A549 treated with dexamethasone at 1 μM for 4 hours (cell line): Measurements from ENCODE around the gene DPM2. TPM values are rescaled to one million over a fixed set of nuclear protein-coding genes. Genes with fewer than 3 reads are reported as not detected.

Experiments
- total RNA-seq: library from RNA; stranded (reverse); fragments of 200-300 nt; extraction: Qiagen RNA extraction; gene quantifications from 5 replicates; pipeline ENCODE4 v1.2.3, GENCODE V29; 2022

The DPM2 gene, protein sequence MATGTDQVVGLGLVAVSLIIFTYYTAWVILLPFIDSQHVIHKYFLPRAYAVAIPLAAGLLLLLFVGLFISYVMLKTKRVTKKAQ
- total RNA-seq: 35.5 to 42.3 TPM (median 41.1 TPM) in 5 replicates

DNA sequence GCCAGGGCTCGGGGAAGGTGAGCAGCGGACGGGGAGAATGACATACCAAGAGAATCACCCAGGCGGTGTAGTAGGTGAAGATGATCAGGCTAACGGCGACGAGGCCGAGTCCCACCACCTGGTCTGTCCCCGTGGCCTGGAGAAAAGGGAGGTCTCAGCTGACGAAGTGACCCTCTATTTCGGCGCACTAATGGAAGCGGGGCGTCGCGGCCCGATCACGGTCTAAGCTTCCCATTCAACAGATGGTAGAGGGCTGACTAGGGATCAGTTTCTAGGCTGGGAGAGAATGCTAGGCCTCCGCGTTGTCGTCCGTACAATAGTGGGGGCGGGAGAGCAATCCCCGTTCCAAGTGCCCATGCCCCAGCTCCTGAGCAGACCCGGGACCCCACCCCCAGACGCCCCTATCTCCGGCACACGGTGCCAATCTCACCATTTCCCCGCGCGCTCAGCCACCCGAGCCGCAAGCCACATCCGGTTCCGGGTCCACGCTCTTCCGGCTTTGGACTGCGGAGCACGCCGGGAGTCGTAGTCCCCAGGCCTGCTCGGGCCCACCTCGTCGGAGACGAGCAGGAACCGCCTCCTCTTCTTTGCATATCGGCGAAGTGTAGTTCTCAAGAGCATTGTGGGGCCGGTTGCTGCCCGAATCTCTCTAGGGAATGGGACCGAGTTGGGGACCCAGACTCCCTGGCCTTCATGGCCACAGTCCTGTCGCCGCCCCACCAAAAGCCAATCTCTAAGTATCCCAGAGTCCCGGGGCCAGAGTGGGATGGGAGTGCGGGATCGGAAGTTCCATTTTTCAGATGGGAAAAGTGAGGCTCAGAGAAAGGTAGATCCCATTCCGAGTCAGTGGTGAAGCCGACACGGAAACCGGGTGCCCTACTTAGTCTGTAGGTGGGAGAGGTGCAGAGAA lies at the start of gene DPM2:
TSS of gene DPM2 (minus strand) at position 467 of the 910 bp plus-strand sequence. CDS start at position 433, 34 bp downstream.

DNA sequence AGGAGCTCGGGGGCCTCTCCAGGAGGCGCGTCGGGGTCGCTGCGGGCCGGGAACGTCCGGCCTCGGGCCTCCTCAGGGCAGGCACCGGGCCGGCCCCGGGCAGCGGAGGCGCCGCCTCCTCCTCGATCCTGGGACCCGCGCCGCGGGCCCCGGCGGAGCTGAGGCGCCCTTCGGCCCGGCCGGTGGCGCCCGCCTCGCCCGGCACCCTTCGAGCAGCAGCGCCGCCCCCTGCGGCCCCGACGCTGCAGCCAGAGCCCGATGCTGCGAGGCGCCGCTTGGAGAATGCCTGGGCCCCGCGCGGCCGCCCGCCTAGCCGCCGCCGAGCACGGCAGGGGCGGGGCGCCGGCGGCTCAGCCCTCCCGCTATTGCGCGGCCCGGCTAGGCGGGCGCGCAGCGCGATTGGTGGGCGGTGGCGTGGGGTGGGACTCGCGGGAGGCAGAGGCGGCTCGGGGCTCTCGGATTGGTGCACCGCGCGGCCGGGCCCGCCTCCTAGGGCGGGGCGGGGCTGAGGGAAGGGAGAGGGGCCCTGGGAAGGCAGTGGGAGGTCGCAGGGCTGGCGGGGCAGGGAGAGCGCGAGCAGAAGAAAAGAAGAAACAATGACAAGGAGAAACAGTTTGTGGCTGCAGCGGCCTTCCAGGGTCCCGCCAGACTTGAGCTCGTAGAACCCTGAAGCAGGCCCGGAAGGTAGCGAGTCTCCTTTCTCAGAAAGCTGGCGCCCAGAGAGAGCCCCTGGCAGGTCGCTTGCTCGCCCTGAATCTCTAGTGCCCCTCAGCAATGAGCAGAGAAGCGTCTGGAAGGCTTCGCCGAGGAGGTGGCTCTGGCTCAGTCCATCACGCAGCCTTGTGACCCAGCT lies 43.3 kb upstream of the DPM2 start, which contains the start of gene EEIG1:
TSS of gene EEIG1 (minus strand) at position 284 of the 853 bp plus-strand sequence. CDS start 852 bp downstream, outside the sequence.

DNA sequence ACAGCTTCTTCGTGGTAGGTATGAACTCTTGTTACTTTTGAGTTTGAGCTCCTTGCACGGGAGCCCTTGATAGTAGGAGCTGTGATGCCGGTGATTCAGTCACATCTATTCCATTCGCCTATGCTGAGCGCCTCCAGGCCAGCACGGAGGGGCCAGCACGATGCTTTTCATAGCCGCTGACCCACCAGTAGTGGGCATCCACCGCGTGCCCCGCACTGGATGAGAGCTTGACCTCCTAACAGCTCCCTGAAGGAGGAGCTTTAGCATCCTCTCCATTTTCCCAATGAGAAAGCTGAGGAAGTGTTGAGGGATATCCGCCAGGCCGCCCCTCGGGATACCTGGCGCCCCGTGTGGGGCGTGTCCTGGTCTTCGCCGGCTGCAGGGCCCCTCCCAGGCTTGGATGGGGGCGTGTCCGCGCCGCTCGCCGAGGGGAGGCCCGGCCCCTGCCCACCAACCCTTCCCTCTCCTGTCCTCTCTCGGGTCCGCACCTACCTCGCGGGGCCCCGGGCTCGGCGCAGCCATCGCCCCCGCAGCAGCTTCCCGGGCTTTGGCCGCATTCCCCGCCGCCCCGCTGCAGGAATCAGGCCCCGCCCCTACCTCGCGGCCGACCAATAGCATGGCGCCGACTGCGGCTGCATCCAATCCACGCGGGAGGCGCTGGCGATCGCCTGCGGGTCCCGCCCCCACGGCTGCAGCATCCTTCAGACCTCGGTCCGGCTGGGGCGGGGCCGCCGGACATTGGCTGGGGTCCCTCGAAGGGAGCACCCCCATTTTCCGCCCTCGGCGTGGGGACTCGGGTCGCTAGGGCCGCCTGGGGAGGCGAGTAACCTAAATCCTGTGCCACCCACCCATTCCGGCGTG lies 7.2 kb downstream of the DPM2 start, which contains the start of gene PIP5KL1:
TSS of gene PIP5KL1 (minus strand) at position 547 of the 861 bp plus-strand sequence. CDS start at position 522, 25 bp downstream.

DNA sequence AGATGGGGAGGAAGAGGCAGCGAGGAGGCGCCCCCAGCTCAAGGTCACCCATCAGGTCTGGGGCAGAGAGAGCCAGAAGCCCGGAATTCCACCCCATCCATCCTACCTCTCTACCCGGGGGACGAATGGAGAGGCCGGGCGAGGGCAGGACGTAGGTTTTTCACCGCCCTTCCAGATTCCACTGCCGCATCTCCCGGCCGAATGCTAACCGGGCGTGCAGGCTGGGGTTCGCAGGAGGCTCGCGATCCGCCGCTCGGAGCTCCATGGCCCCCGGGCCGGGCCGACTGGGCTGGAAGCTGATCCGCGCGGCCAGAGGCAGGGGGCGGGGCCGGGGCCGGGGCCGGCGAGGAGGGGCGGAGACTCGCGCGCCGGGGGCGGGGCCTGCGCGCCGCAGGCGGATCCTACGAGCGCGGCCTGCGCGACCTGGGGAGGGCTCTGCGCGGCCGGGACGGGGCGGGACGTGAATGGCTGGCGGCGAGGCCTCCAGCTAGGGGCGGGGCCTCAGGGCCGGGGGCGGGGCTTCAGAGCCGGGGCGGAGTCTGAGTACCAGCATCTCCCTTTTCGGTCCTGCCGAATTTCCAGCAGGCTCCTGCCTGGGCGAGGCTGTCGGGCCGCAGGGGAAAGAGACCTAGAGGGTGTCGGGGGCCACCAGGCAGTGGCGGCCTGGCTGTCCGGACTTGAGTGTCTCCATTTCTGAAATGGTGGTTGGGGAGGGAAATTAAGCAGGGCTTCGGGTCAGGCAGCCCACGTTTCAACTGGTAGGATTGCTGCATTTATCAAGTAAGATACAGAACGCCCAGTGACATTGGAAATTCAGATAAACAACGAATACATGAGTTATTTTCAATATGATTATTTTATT lies 20.7 kb downstream of the DPM2 start, which contains the start of gene ST6GALNAC4:
TSS of gene ST6GALNAC4 (minus strand) at position 322 of the 862 bp plus-strand sequence. CDS start 622 bp downstream, outside the sequence.

DNA sequence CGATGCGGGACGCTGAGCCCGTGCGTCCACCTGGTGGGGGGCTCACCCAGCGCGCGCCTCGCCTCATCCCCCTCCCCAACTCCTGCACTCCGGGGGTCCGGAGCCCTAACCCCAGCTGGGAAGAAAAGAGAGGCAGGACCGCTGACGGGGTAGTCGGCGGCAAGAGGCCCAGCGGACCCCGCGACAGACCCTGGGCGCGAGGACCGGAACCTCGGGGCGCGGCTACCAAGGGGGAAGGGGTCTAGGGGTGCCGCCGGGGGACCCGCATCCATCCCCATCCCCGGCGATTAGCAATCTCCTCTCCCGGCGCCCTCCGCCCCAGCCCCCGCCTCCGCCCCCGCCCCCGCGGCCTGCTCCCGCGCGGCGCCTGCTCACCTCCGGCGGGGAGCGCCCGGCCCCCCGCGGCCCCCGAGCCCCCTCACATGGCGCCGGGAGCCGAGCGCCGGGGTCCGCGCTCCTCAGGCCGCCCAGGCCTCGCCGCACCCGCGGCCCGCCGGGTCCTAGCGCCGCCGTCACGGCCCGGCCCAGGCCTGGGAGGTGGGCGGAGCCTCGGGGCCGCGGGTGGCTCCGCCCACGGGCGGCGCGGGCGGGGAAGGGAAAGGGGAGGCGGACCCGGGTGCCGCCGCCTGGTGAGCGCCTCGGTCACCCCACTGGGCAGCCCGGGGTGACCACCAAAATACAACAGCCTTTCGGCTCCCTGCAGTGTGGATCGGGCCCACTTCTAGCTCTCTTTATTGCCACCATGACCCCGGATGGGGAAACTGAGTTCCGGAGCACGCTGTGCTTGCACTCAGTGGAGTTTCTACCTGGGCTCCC lies 38.3 kb downstream of the DPM2 start, which contains the start of gene ST6GALNAC6:
TSS of gene ST6GALNAC6 (minus strand) at position 476 of the 816 bp plus-strand sequence. CDS start 1,622 bp downstream, outside the sequence.

Other genes starting within 250 kb of the DPM2 start
- gene CFAP157, start 230.9 kb downstream of the DPM2 start, total RNA-seq: 0.05 to 0.11 TPM (median 0.09 TPM) in 4 of 5 replicates, not detected in the other
- 15.3 to 24.0 TPM (median 18.6 TPM) in 5 replicates for gene PTRH1, start 222.2 kb downstream of the DPM2 start, total RNA-seq
- 0.02 to 0.07 TPM (median 0.04 TPM) in 4 of 5 replicates, not detected in the other for gene TTC16, start 221.8 kb downstream of the DPM2 start, total RNA-seq
- 10.5 to 15.8 TPM (median 15.2 TPM) in 5 replicates for gene TOR2A, start 202.6 kb downstream of the DPM2 start, total RNA-seq
- 0.06 to 0.13 TPM (median 0.06 TPM) in 3 of 5 replicates, not detected in the others for gene SH2D3C, start 159.2 kb downstream of the DPM2 start, total RNA-seq
- 42.0 to 50.0 TPM (median 43.1 TPM) in 5 replicates for gene CDK9, start 151.8 kb downstream of the DPM2 start, total RNA-seq
- gene FPGS, start 135.0 kb downstream of the DPM2 start, total RNA-seq: 41.2 to 53.8 TPM (median 48.2 TPM) in 5 replicates
- 0.07 to 0.16 TPM (median 0.09 TPM) in 5 replicates for gene ENG, start 83.2 kb downstream of the DPM2 start, total RNA-seq
- 41.1 to 85.2 TPM (median 75.6 TPM) in 5 replicates for gene AK1, start 60.2 kb downstream of the DPM2 start, total RNA-seq
- 19.3 to 24.9 TPM (median 21.5 TPM) in 5 replicates for gene ST6GALNAC6, start 38.3 kb downstream of the DPM2 start, total RNA-seq
- gene ST6GALNAC4, start 20.8 kb downstream of the DPM2 start, total RNA-seq: 9.3 to 19.4 TPM (median 16.2 TPM) in 5 replicates
- gene PIP5KL1, start 7.1 kb downstream of the DPM2 start, total RNA-seq: 1.2 to 2.0 TPM (median 1.6 TPM) in 5 replicates
- gene EEIG1, start 43.1 kb upstream of the DPM2 start, total RNA-seq: 32.2 to 51.9 TPM (median 43.0 TPM) in 5 replicates
- 4.9 to 8.2 TPM (median 7.3 TPM) in 5 replicates for gene NAIF1, start 129.5 kb upstream of the DPM2 start, total RNA-seq
- 7.0 to 8.3 TPM (median 7.7 TPM) in 5 replicates for gene SLC25A25, start 130.4 kb upstream of the DPM2 start, total RNA-seq
- gene PTGES2, start 189.9 kb upstream of the DPM2 start, total RNA-seq: 72.5 to 107 TPM (median 99.1 TPM) in 5 replicates
- 2.8 to 7.2 TPM (median 3.2 TPM) in 5 replicates for gene LCN2, start 211.6 kb upstream of the DPM2 start, total RNA-seq
- 37.1 to 68.4 TPM (median 58.2 TPM) in 5 replicates for gene BBLN, start 222.4 kb upstream of the DPM2 start, total RNA-seq